T-helper 17 cell (primary cell): ENCODE results near the gene HSBP1. TPM values are rescaled to one million over a fixed set of nuclear protein-coding genes. Genes with fewer than 3 reads are reported as not detected.

Experiments used
- ATAC-seq: fragments of 150-1000 bp; cut with Tn5 transposase; 2 replicates; pipeline ENCODE4 v1.10.0; 2021; ENCODE audit warnings: mild to moderate bottlenecking, moderate library complexity
- DNase-seq, 3 donors: peaks; one replicate each; pipeline versions ENCODE4 v3.0.0 to v3.0.0-alpha.2; 2020 to 2021
- H3K9me3 ChIP-seq: one replicate; pipeline ENCODE4 v1.7.0; 2013; ENCODE audit warnings: low read length, mild to moderate bottlenecking; ENCODE audit not compliant: control insufficient read depth, poor library complexity, severe bottlenecking
- H3K27ac Mint-ChIP-seq: one replicate; pipeline ENCODE4 v1.8.0; 2022; ENCODE audit warnings: mild to moderate bottlenecking, moderate library complexity, mixed read lengths
- H3K27me3 Mint-ChIP-seq: one replicate; pipeline ENCODE4 v1.8.0; 2022; ENCODE audit warnings: mixed read lengths
- H3K36me3 Mint-ChIP-seq: one replicate; pipeline ENCODE4 v1.8.0; 2022; ENCODE audit warnings: low read depth, mixed read lengths
- H3K4me1 Mint-ChIP-seq: one replicate; pipeline ENCODE4 v1.8.0; 2022; ENCODE audit warnings: mild to moderate bottlenecking, mixed read lengths
- H3K4me3 Mint-ChIP-seq: one replicate; pipeline ENCODE4 v1.8.0; 2022; ENCODE audit warnings: mild to moderate bottlenecking, moderate library complexity, mixed read lengths
- total RNA-seq, 4 donors: library from RNA in 2 of 4; stranded (reverse) in 2 of 4; gene quantifications; one replicate each; pipeline ENCODE4 v1.2.3 and lab custom pipeline; 2022 to 2026

The HSBP1 gene
- total RNA-seq, 2 donors from 2014 or later, result 23.1 to 23.8 TPM

GRCh38 chr16:83835586-83836566 is 28.1 kb downstream of the HSBP1 start:
- Mint-ChIP-seq H3K27me3 (peaks cover 17% of the 10 kb centered on the region), H3K27ac (no peak overlapping the region), H3K36me3 (no peaks in the 10 kb centered on the region), H3K4me1 (peaks cover 7% of the 10 kb centered on the region), H3K4me3 (no peak overlapping the region)
- ATAC-seq (no peak), DNase-seq (no peak)
- H3K9me3 ChIP-seq, result no peaks in the 10 kb centered on the region

DNA sequence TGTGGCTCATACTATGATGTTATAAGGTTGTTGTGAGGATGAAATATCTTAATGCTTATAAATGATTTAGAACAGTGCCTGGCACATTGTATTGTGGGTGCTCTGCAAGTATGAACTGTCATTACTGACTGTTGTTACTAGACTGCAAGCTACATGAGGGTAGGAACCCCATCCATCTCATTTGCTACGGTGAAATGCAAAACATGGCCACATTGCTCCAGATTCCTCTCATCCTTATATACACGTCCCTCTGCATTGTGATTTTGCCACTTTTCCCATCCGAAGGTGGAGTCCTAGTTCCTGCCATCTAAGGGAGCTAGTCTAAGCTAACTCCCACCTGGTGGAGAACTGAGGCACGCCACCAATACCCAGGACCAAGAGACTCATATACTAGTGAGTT is 29.8 kb downstream of the HSBP1 start:
- DNase-seq (no peak), ATAC-seq (no peak)
- no peaks in the 10 kb centered on the region for H3K9me3 ChIP-seq
- peaks cover 17% of the 10 kb centered on the region for H3K27me3 Mint-ChIP-seq
- no peak overlapping the region for H3K27ac Mint-ChIP-seq
- peaks cover 7% of the 10 kb centered on the region for H3K4me1 Mint-ChIP-seq
- H3K4me3 Mint-ChIP-seq, result no peak overlapping the region
- H3K36me3 Mint-ChIP-seq, result no peaks in the 10 kb centered on the region

GRCh38 chr16:83838151-83838550 is 30.4 kb downstream of the HSBP1 start:
- H3K27me3 Mint-ChIP-seq, result peaks cover 16% of the 10 kb centered on the region
- DNase-seq (no peak), ATAC-seq (no peak)
- peaks cover 7% of the 10 kb centered on the region for H3K4me1 Mint-ChIP-seq
- no peaks in the 10 kb centered on the region for H3K36me3 Mint-ChIP-seq
- H3K4me3 Mint-ChIP-seq, result no peak overlapping the region
- H3K9me3 ChIP-seq, result no peaks in the 10 kb centered on the region
- no peak overlapping the region for H3K27ac Mint-ChIP-seq

DNA sequence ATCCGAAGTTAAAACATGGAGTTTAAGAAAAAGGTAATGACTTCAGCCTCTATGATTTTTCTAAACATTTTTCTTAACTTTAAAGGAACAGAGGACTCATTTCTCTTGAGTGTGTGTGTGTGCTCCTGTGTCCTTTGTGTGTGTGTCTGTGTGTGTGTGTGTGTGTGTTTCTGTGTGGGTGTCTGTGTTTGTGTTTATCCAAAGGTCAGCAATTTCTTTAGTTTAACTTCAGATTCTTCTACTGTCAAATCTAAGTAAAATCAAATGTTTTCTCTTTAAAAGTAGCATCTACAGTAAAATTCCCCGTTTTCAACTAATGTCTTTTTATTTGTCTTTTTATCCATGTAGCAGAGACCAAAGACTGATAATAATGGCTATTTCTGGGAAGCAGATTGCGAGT is 31.8 kb downstream of the HSBP1 start:
- no peak overlapping the region for H3K27ac Mint-ChIP-seq
- H3K9me3 ChIP-seq, result no peaks in the 10 kb centered on the region
- peaks cover 13% of the 10 kb centered on the region for H3K27me3 Mint-ChIP-seq
- no peaks in the 10 kb centered on the region for H3K36me3 Mint-ChIP-seq
- H3K4me3 Mint-ChIP-seq, result no peak overlapping the region
- DNase-seq (no peak), ATAC-seq (no peak)
- peaks cover 9% of the 10 kb centered on the region for H3K4me1 Mint-ChIP-seq

- Mint-ChIP-seq H3K36me3 (no peaks in the 10 kb centered on the region), H3K4me3 (no peak overlapping the region), H3K27me3 (peaks cover 13% of the 10 kb centered on the region), H3K27ac (no peak overlapping the region), H3K4me1 (peaks cover 9% of the 10 kb centered on the region)
- DNase-seq, result no peak
- H3K9me3 ChIP-seq, result no peaks in the 10 kb centered on the region
- ATAC-seq, result no peak
Observed at GRCh38 chr16:83840060-83840617, 32.4 kb downstream of the HSBP1 start.

GRCh38 chr16:83842291-83842690 is 34.5 kb downstream of the HSBP1 start:
- no peaks in the 10 kb centered on the region for H3K9me3 ChIP-seq
- H3K4me1 Mint-ChIP-seq, result peaks cover 2% of the 10 kb centered on the region
- no peak overlapping the region for H3K27ac Mint-ChIP-seq
- peaks cover 15% of the 10 kb centered on the region for H3K27me3 Mint-ChIP-seq
- ATAC-seq (no peak), DNase-seq (no peak)
- no peak overlapping the region for H3K4me3 Mint-ChIP-seq
- H3K36me3 Mint-ChIP-seq, result no peaks in the 10 kb centered on the region

- ATAC-seq, result peak; percentile 30
- Mint-ChIP-seq H3K27me3 (peaks cover 9% of the 10 kb centered on the region), H3K4me3 (no peak overlapping the region), H3K27ac (no peak overlapping the region), H3K4me1 (peaks cover 2% of the 10 kb centered on the region), H3K36me3 (no peaks in the 10 kb centered on the region)
- DNase-seq, result no peak
- no peaks in the 10 kb centered on the region for H3K9me3 ChIP-seq
Observed at GRCh38 chr16:83842756-83843507, 35.2 kb downstream of the HSBP1 start.

DNA sequence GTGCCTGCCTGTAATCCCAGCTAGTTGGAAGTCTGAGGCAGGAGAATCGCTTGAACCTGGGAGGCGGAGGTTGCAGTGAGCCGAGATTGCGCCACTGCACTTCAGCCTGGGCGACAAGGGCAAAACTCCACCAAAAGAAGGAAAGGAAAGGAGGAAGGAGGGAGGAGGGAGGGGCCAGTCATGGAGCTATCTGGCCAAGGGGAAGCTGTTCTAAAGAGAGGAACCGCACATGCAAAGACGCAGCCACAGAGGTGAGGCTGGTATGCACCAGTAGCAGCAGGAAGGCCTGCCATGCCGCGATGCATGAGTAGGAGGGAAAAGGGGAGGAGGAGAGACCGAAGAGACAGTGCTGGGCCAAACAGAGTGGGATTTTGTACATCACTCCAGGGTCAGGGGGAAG is 35.9 kb downstream of the HSBP1 start:
- Mint-ChIP-seq H3K4me1 (peaks cover 2% of the 10 kb centered on the region), H3K27ac (no peak overlapping the region)

DNA sequence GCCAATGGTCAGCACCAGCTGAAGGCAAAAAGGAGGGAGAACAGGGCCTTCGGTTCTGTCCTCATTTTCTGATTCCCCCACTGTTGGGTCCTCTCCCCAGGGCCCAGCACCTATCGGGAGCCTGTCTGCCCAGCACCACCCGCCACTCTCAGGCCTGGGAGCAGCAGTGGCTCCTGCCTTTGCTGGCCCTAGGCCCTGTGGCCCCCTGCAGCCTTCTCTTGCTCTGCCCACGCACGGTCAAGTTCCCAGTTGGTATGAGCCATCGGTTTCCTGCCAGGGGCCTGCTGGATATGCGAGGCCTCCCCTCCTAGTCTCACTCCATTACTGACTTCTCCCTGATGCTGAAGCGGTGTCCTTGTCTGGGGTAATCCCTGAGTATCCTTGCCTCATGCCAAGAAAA is 37.5 kb downstream of the HSBP1 start:
- Mint-ChIP-seq H3K27me3 (peaks cover 11% of the 10 kb centered on the region), H3K4me3 (no peak overlapping the region), H3K36me3 (no peaks in the 10 kb centered on the region), H3K4me1 (peaks cover 2% of the 10 kb centered on the region), H3K27ac (no peak overlapping the region)
- ATAC-seq (no peak), DNase-seq (no peak)
- no peaks in the 10 kb centered on the region for H3K9me3 ChIP-seq

More for the DNA sequence above, 35.9 kb downstream of the HSBP1 start:
- peaks cover 9% of the 10 kb centered on the region for H3K27me3 Mint-ChIP-seq
- no peaks in the 10 kb centered on the region for H3K36me3 Mint-ChIP-seq
- no peak for ATAC-seq
- H3K9me3 ChIP-seq, result no peaks in the 10 kb centered on the region
- no peak for DNase-seq
- H3K4me3 Mint-ChIP-seq, result peak overlapping the region; percentile 39

DNA sequence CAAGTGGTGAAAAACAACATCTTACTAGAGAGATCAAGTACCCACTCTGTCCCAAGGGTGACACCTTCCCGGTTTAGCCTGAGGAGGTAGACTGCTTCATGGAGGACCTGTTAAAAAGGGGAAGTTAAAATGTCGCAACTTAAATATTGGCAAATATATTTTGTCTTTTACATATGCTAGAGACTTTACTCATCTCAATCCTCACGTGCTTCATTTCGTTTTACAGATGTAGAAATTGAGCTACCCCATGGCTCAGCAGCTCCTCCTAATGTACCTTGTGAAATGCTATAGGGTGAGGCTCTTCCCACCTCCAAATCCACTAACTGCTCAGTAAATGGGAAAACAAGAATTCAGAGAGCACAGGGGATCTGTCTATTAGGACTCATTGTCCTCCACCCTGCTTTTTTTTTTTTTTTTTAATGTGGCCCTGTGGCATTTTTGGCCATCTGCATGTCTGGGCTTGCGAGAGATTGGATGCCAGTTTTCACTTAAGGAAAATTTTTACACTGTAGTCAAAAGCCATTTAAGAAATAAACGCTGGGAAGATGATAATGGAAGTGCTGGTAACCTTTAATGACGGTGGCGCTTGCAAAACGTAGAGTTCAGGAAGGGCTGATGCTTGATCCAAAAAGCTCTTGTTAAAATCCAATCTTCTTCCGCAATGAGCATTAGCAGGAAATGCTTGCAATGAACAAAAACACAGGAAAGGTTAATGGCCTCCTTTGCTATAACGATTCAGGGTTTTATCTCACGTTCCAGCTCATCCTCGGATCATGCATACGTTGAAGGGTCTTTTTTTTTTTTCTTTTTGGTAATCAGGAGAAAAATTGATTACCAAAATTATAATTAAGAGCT is 39.8 kb downstream of the HSBP1 start:
- DNase-seq (no peak), ATAC-seq (no peak)
- Mint-ChIP-seq H3K4me3 (no peak overlapping the region), H3K27me3 (peaks cover 26% of the 10 kb centered on the region), H3K4me1 (peaks cover 2% of the 10 kb centered on the region), H3K27ac (no peak overlapping the region), H3K36me3 (no peaks in the 10 kb centered on the region)
- no peaks in the 10 kb centered on the region for H3K9me3 ChIP-seq

- H3K27me3 Mint-ChIP-seq, result peaks cover 35% of the 10 kb centered on the region
- H3K27ac Mint-ChIP-seq, result no peak overlapping the region
- no peak for ATAC-seq
- no peaks in the 10 kb centered on the region for H3K9me3 ChIP-seq
- no peak overlapping the region for H3K4me3 Mint-ChIP-seq
- H3K36me3 Mint-ChIP-seq, result no peaks in the 10 kb centered on the region
- no peak for DNase-seq
- no peaks in the 10 kb centered on the region for H3K4me1 Mint-ChIP-seq
Observed at GRCh38 chr16:83849421-83849820, 41.6 kb downstream of the HSBP1 start.

DNA sequence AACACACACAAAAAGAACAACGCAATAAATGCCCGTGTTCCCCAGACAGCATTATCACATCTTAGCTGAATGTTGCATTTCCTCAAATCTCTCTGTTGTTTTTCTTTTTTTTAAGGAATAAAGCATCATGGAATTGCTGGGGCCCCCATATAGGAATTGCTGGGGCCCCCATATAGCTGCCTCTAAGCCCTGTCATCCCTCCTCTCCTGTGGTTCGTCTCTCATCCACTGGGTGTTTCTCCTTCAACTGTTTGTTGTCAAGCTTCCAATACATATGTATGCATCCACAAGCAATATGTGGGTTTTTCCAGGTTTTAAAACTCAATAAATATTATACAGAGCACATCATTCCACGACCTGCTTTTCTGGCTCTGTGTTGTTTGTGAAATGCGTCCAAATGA is 43.2 kb downstream of the HSBP1 start:
- DNase-seq (no peak), ATAC-seq (no peak)
- H3K4me3 Mint-ChIP-seq, result no peak overlapping the region
- no peaks in the 10 kb centered on the region for H3K9me3 ChIP-seq
- no peaks in the 10 kb centered on the region for H3K36me3 Mint-ChIP-seq
- no peaks in the 10 kb centered on the region for H3K4me1 Mint-ChIP-seq
- no peak overlapping the region for H3K27ac Mint-ChIP-seq
- peaks cover 36% of the 10 kb centered on the region for H3K27me3 Mint-ChIP-seq
